ENCODE data around the gene NXPH3. TPM values are rescaled to one million over a fixed set of nuclear protein-coding genes. Genes with fewer than 3 reads are reported as not detected.
A peak's percentile ranks its signal among the peaks of the same experiment; 100 is the strongest.

Gene NXPH3
- total and polyA plus RNA-seq, 2 donors (not counting 1 experiment from before 2014, with no cell fraction given), result not detected

DNA sequence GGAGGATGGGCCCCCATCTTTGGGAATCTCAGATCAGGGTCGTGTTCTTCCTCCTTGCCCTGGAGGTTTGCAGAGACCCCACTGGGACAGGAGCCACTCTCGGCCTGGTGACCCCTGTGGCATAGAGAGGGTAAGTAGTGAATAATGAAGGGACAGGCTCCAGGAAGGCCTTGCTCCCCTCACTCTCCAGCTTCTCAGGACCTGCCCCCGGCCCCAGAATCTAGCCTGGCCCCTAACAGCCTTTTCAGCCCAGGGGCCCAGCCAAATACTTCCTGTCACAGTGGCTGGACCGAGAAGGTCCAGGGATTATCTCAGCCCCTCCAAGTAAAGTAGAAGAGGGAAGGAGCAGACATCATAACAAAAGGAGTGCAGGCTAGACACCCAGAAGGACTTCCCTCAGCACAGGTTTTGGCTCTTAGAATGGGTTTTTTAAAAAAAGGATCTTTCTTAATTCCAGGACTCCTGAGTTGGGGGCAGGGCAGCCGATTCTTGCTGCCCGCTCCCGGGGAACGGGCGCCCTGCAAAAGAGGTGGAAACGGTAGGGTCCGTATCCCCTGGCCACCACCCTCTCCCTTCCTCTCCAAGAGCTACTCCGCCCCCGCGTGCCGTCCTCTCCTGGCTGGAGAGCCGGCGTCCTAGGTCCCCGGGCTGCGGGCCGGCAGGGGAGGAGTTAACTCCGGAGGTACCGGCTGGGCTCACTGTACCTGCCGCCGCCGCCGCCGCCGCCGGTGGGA lies 559 bp upstream of the NXPH3 start:
- Histone ChIP-seq H3K27me3 (replicated peaks in 1 of 4; ENCODE audit: control extremely low read depth in 1 of 4, control insufficient read depth in 3 of 4, insufficient read depth in 4 of 4, low read length in 3 of 4) (peaks cover 0 to 68% (median 28%) of the 10 kb centered on the region in 4 experiments), H3K9me3 (ENCODE audit: control extremely low read depth in 1 of 3, control insufficient read depth in 2 of 3, insufficient read depth in 1 of 3, low read length in 2 of 3) (peaks cover 0 to 9% (median 0%) of the 10 kb centered on the region in 3 donors), H3K79me2 (ENCODE audit: control insufficient read depth, insufficient read depth, low read length) (no peaks in the 10 kb centered on the region), H3K27ac (ENCODE audit: low read length in 2 of 2) (no peak overlapping the region), H3K9ac (ENCODE audit: low read length) (no peak overlapping the region), H3K4me2 (replicated peaks; ENCODE audit: low read depth, low read length, poor library complexity, severe bottlenecking) (peak overlapping the region; percentile 89), H4K20me1 (ENCODE audit: control insufficient read depth, insufficient read depth, low read length, poor library complexity, severe bottlenecking) (no peaks in the 10 kb centered on the region), H3K4me3 (ENCODE audit: control extremely low read depth in 1 of 5, extremely low read depth in 1 of 5, insufficient read depth in 1 of 5, low read depth in 2 of 5, low read length in 4 of 5) (no peak overlapping the region), H2AFZ (ENCODE audit: insufficient read depth, low read depth, low read length, poor library complexity, severe bottlenecking) (no peak overlapping the region), H3K36me3 (replicated peaks in 1 of 2; ENCODE audit: control extremely low read depth in 1 of 2, control insufficient read depth in 1 of 2, extremely low read depth in 1 of 2, insufficient read depth in 2 of 2, low read length in 1 of 2) (no peaks in the 10 kb centered on the region), H3K4me1 (ENCODE audit: control insufficient read depth in 2 of 2, insufficient read depth in 2 of 2, low read length in 2 of 2) (peaks cover 21 to 23% of the 10 kb centered on the region in 2 donors)
- WGBS (ENCODE audit: insufficient coverage), result 14% methylated on average over 28 of the region's 29 CpGs
- H3K4me1 Mint-ChIP-seq, result peaks cover 23% of the 10 kb centered on the region
- TF ChIP-seq, protein P1, sequence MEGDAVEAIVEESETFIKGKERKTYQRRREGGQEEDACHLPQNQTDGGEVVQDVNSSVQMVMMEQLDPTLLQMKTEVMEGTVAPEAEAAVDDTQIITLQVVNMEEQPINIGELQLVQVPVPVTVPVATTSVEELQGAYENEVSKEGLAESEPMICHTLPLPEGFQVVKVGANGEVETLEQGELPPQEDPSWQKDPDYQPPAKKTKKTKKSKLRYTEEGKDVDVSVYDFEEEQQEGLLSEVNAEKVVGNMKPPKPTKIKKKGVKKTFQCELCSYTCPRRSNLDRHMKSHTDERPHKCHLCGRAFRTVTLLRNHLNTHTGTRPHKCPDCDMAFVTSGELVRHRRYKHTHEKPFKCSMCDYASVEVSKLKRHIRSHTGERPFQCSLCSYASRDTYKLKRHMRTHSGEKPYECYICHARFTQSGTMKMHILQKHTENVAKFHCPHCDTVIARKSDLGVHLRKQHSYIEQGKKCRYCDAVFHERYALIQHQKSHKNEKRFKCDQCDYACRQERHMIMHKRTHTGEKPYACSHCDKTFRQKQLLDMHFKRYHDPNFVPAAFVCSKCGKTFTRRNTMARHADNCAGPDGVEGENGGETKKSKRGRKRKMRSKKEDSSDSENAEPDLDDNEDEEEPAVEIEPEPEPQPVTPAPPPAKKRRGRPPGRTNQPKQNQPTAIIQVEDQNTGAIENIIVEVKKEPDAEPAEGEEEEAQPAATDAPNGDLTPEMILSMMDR (IDR thresholded peaks at IDR 0.05), result no peak
- TF ChIP-seq EZH2 (IDR thresholded peaks at IDR 0.05; ENCODE audit: borderline replicate concordance, insufficient read depth, low read depth, low read length, poor library complexity, severe bottlenecking), result no peak
- H3K27ac Mint-ChIP-seq, result no peak overlapping the region
- CTCF ChIA-PET, result interaction anchor here (0.9 to 17.7 kb wide), 2 partner anchors 124 to 213 kb away, joined by 3 to 485 read pairs; partner anchors contain the start of gene SLC35B1
- H3K4me3 Mint-ChIP-seq, result peak overlapping the region; percentile 49
- DNase-seq (no peak), ATAC-seq (ENCODE audit: low read depth) (no peak)
- intact Hi-C loops (cut with micrococcal nuclease), result no loop called here
- H3K9me3 Mint-ChIP-seq (ENCODE audit: insufficient read depth), result no peaks in the 10 kb centered on the region
- POLR2A ChIA-PET, result no interaction called here
- H3K27me3 Mint-ChIP-seq, result peaks cover 53% of the 10 kb centered on the region

Measured in B cell (primary cell).